Epithelial cell of proximal tubule (primary cell): Measurements from ENCODE around the gene KIF21B. TPM values are rescaled to one million over a fixed set of nuclear protein-coding genes. Genes with fewer than 3 reads are reported as not detected.

ENCODE experiments used
- DNase-seq: peaks from one replicate; pipeline ENCODE4 v3.0.0-alpha.2; 2011; ENCODE audit warnings: low read depth
- H3K4me3 ChIP-seq: 2 replicates; pipeline ENCODE4 v1.5.1; 2011; ENCODE audit warnings: low read depth, mild to moderate bottlenecking, low read length
- total RNA-seq: library from RNA; depleted of rRNA; stranded (reverse); fragments of >200 nt; gene quantifications from 2 replicates; pipeline ENCODE4 v1.2.3, GENCODE V29; 2015
- TF ChIP-seq, protein P1 (sequence below): conservative IDR thresholded peaks from 2 replicates; pipeline ENCODE4 v1.5.1; 2012; ENCODE audit warnings: low read depth, mild to moderate bottlenecking, low read length

The KIF21B gene
- total RNA-seq, 1 donor from 2014 or later = 13.3 TPM

GRCh38 chr1:200973937-200974657 is 49.4 kb downstream of the KIF21B start:
- DNase-seq = no peak
- TF ChIP-seq, protein P1, sequence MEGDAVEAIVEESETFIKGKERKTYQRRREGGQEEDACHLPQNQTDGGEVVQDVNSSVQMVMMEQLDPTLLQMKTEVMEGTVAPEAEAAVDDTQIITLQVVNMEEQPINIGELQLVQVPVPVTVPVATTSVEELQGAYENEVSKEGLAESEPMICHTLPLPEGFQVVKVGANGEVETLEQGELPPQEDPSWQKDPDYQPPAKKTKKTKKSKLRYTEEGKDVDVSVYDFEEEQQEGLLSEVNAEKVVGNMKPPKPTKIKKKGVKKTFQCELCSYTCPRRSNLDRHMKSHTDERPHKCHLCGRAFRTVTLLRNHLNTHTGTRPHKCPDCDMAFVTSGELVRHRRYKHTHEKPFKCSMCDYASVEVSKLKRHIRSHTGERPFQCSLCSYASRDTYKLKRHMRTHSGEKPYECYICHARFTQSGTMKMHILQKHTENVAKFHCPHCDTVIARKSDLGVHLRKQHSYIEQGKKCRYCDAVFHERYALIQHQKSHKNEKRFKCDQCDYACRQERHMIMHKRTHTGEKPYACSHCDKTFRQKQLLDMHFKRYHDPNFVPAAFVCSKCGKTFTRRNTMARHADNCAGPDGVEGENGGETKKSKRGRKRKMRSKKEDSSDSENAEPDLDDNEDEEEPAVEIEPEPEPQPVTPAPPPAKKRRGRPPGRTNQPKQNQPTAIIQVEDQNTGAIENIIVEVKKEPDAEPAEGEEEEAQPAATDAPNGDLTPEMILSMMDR = no peak
- no peak overlapping the region for H3K4me3 ChIP-seq

DNA sequence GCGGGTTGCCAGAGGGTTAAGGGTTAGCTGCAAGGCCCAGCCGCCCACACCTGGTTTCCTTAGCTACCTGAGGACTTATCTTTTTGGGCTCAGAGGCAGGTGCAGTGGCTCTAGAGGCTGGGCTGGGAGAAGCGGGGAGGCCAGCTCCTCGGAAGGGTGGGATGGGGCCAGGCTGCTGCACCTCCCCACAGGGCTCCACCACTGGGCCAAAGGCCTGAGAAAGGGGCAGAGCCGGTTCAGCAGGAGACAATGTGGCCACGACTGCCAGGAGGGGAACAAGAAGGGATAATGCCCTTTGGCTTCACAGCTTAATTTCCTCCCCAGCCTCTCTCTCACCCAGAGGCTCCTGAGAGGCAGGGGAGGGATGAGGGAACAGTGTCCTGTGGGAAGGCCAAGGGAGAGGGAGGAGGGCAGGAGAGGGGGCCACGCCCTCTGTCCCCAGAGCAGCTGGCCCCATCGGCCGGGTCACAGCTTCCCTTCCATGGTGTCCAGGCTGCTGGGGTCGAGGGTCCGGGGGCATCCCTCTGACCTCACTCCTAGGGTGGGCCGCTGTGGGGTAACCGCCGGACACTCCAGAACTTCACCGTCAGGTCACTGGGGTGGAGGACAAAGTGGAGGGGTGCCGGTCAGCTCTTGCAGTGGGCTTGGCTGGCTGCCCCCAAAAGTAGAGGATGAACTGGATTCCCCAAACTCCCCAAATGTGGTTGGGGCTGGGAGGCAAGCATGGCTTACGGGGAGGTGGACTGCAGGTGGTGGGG is 50.4 kb downstream of the KIF21B start:
- no peak for DNase-seq
- TF ChIP-seq, protein P1 = no peak
- H3K4me3 ChIP-seq = no peak overlapping the region

GRCh38 chr1:200971955-200972711 is 51.4 kb downstream of the KIF21B start:
- H3K4me3 ChIP-seq = no peak overlapping the region
- DNase-seq = no peak
- TF ChIP-seq, protein P1 = peak; percentile 70

- no peak overlapping the region for H3K4me3 ChIP-seq
- DNase-seq = no peak
- TF ChIP-seq, protein P1 = no peak
Measured at GRCh38 chr1:200971428-200971903, 52.0 kb downstream of the KIF21B start.

DNA sequence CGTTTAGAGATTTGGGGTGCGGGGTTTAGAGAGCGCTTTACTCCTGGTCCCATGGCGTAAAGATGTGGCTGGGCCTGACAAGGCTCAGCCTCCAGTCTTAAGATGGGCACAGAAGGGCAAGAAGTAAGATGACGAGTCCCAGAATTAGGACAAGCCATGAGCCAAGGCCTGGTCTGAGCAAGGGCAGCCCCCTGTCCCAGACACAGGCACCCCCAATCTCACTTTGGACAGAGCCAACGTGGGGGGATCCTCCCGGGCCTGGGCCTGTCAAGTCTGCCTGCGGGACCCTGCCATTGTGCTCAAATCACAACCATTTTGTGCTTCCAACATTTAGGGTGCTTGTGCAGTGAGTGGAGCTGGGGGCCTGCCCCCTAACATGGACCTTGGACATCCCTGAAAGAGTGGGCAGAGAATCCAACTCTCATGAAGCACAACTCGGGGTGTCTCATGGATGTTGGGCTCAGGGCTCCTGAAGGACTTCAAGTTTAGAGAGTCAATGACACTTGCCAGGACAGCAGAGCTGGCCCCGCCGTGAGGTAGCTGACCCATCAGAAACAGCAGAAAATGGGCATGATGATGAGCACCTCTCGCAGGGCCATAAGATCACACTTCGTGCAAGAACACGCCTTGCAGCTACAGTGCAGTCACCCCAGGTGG is 52.6 kb downstream of the KIF21B start:
- TF ChIP-seq, protein P1 = no peak
- H3K4me3 ChIP-seq = no peak overlapping the region
- no peak for DNase-seq

GRCh38 chr1:200969726-200970561 is 53.6 kb downstream of the KIF21B start:
- TF ChIP-seq, protein P1 = peak; percentile 15
- H3K4me3 ChIP-seq = no peak overlapping the region
- no peak for DNase-seq
